Ishikawa (cell line): ENCODE data around the gene KCNIP3.

ENCODE experiments used
- CEBPB ChIP-seq: IDR thresholded peaks from 2 replicates; pipeline ENCODE4 v1.6.1; 2012
- CREB1 ChIP-seq: IDR thresholded peaks from 2 replicates; pipeline ENCODE4 v1.6.1; 2012; ENCODE audit warnings: low read depth
- EGR1 ChIP-seq: IDR thresholded peaks from 2 replicates; pipeline ENCODE4 v1.6.1; 2012
- EP300 ChIP-seq: IDR thresholded peaks from 2 replicates; pipeline ENCODE4 v1.6.1; 2012; ENCODE audit warnings: borderline replicate concordance
- FOXM1 ChIP-seq: IDR thresholded peaks from 2 replicates; pipeline ENCODE4 v1.6.1; 2012; ENCODE audit warnings: low read depth, borderline replicate concordance
- NFIC ChIP-seq: IDR thresholded peaks from 2 replicates; pipeline ENCODE4 v1.6.1; 2012
- RAD21 ChIP-seq: IDR thresholded peaks from 2 replicates; pipeline ENCODE4 v1.6.1; 2012; ENCODE audit warnings: low read depth
- TAF1 ChIP-seq: IDR thresholded peaks from 2 replicates; pipeline ENCODE4 v1.6.1; 2012; ENCODE audit warnings: low read depth, mild to moderate bottlenecking
- TCF12 ChIP-seq: IDR thresholded peaks from 2 replicates; pipeline ENCODE4 v1.6.1; 2012; ENCODE audit warnings: low read depth
- TEAD4 ChIP-seq: IDR thresholded peaks from 2 replicates; pipeline ENCODE4 v1.6.1; 2012
- YY1 ChIP-seq: IDR thresholded peaks from 2 replicates; pipeline ENCODE4 v1.6.1; 2012; ENCODE audit warnings: low read depth
- ZBTB7A ChIP-seq: IDR thresholded peaks from 2 replicates; pipeline ENCODE4 v1.6.1; 2012; ENCODE audit warnings: low read depth
- TF ChIP-seq, protein P1 (sequence below): IDR thresholded peaks from 2 replicates; pipeline ENCODE4 v1.6.1; 2012
- TF ChIP-seq, protein P2 (sequence below): IDR thresholded peaks from 2 replicates; pipeline ENCODE4 v1.6.1; 2012; ENCODE audit warnings: low read depth, mild to moderate bottlenecking
- TF ChIP-seq, protein P3 (sequence below): IDR thresholded peaks from 2 replicates; pipeline ENCODE4 v1.6.1; 2012

Gene KCNIP3

DNA sequence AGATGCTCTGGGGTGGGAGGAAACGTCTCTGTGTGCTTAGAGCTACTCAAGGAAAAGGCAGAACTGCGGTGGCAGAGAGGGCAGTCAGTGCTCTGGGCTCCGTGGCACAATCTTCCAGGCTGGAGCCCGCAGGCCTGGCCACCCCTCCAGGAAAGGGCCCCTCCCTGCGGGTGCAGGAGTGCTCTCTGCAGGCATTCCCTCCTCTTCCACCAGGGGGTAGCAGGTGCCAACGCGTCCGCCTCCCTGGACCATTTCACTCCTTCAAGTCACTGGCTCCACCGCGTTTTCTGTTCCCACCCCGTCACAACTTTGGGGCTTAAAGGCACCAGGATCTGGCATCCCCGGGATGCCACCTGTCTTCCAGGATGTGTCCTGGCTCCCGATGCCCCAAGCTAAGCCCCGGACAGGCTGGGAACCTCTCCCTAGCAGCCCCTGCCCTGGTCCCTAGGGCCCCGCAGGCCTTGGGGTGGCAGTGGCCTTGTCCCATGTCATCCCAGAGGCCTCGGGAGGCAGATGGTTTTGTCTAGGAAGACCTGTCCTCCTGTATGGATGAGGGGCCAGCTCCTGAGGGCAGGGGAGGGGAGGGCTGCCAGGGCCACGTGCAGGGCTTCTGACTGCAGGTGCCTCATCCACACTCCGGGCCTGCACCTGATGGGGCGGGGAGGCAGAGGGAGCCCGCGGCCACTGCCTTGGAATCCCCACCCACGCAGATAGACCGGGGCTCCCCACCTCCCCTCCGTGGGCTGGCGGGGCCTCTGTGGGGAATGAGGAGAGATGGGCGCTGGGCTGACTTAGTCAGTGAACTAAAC lies 26.4 kb downstream of the KCNIP3 start:
- TF ChIP-seq RAD21: peak; percentile 75
- TF ChIP-seq TCF12: 0 out of 2 replicates have a peak, but pooled peaks have one; percentile 18
- no peak for TF ChIP-seq TAF1

GRCh38 chr2:95325026-95325425 lies 27.9 kb downstream of the KCNIP3 start:
- TF ChIP-seq NFIC (no peak), EGR1 (no peak), CEBPB (no peak), RAD21 (no peak), FOXM1 (no peak), TEAD4 (no peak), YY1 (no peak), CREB1 (no peak), TAF1 (no peak)
- TF ChIP-seq, protein P1, sequence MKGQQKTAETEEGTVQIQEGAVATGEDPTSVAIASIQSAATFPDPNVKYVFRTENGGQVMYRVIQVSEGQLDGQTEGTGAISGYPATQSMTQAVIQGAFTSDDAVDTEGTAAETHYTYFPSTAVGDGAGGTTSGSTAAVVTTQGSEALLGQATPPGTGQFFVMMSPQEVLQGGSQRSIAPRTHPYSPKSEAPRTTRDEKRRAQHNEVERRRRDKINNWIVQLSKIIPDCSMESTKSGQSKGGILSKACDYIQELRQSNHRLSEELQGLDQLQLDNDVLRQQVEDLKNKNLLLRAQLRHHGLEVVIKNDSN: no peak
- TF ChIP-seq, protein P2, sequence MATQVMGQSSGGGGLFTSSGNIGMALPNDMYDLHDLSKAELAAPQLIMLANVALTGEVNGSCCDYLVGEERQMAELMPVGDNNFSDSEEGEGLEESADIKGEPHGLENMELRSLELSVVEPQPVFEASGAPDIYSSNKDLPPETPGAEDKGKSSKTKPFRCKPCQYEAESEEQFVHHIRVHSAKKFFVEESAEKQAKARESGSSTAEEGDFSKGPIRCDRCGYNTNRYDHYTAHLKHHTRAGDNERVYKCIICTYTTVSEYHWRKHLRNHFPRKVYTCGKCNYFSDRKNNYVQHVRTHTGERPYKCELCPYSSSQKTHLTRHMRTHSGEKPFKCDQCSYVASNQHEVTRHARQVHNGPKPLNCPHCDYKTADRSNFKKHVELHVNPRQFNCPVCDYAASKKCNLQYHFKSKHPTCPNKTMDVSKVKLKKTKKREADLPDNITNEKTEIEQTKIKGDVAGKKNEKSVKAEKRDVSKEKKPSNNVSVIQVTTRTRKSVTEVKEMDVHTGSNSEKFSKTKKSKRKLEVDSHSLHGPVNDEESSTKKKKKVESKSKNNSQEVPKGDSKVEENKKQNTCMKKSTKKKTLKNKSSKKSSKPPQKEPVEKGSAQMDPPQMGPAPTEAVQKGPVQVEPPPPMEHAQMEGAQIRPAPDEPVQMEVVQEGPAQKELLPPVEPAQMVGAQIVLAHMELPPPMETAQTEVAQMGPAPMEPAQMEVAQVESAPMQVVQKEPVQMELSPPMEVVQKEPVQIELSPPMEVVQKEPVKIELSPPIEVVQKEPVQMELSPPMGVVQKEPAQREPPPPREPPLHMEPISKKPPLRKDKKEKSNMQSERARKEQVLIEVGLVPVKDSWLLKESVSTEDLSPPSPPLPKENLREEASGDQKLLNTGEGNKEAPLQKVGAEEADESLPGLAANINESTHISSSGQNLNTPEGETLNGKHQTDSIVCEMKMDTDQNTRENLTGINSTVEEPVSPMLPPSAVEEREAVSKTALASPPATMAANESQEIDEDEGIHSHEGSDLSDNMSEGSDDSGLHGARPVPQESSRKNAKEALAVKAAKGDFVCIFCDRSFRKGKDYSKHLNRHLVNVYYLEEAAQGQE: no peak
- TF ChIP-seq, protein P3, sequence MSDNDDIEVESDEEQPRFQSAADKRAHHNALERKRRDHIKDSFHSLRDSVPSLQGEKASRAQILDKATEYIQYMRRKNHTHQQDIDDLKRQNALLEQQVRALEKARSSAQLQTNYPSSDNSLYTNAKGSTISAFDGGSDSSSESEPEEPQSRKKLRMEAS: no peak

GRCh38 chr2:95325590-95326432 lies 28.7 kb downstream of the KCNIP3 start:
- TF ChIP-seq, protein P1: no peak
- TF ChIP-seq CEBPB (no peak), EP300 (no peak), TEAD4 (no peak), TCF12 (no peak)
- TF ChIP-seq, protein P2: no peak

DNA sequence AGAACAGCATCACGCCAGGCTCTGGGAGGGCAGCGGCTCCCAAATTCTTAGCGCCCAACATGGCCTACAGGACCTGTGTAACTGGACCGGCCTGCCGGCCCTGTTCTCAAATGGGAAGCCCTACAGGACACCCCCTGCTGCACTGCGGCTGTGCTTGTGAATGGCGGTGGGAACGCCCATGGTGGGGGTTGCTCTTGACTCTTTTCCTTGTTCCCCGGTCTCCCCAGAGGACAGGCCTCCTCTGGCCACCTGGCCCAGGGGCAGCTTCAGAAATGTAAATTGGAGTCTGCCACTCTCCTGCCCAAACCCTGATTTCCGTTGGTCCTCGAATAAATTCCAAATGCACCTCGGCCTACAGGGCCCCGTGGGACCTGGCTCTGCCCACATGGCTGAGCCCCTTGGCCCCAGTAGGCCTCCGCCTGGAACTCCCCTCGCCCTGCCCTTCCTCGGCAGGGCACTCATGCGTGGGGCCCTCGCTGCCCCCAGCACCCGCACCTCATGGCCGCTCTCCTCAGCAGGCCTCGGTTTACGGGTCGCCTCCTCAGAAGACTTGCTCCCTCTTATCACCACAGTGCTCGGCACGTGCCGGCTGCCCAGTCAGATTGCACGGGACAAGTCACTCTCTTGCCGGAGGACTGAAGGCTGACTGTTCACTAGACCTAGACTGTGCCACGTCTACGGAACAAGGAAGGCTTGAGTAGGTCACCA lies 29.4 kb downstream of the KCNIP3 start:
- TF ChIP-seq RAD21: no peak
- no peak for TF ChIP-seq FOXM1
- no peak for TF ChIP-seq CREB1
- no peak for TF ChIP-seq EP300
- TF ChIP-seq TCF12: no peak
- no peak for TF ChIP-seq ZBTB7A
- TF ChIP-seq, protein P1: no peak
- TF ChIP-seq TEAD4: no peak
- no peak for TF ChIP-seq CEBPB
- TF ChIP-seq, protein P2: no peak
- TF ChIP-seq NFIC: no peak
- no peak for TF ChIP-seq EGR1
- TF ChIP-seq, protein P3: no peak
